ENCODE results near the gene RPL3. TPM values are rescaled to one million over a fixed set of nuclear protein-coding genes. Genes with fewer than 3 reads are reported as not detected.

RPL3 gene
- total and polyA plus RNA-seq, 4 donors = 580 to 1,767 (median 1,184) TPM

- H3K36me3 ChIP-seq (ENCODE audit: control insufficient read depth in 4 of 4, insufficient read depth in 3 of 4, low read depth in 1 of 4, low read length in 3 of 4) = no peaks in the 10 kb centered on the region
- no peak overlapping the region for H3K27ac ChIP-seq (ENCODE audit: low read depth in 1 of 2, low read length in 2 of 2)
- H3K27me3 ChIP-seq (ENCODE audit: control insufficient read depth in 4 of 4, insufficient read depth in 4 of 4, low read length in 3 of 4) = no peaks in the 10 kb centered on the region
- no peak overlapping the region for H3K9ac ChIP-seq (ENCODE audit: low read depth in 1 of 2, low read length in 2 of 2)
- H3K4me3 ChIP-seq (ENCODE audit: low read depth in 1 of 3, low read length in 3 of 3) = no peak overlapping the region
- H3K9me3 ChIP-seq (ENCODE audit: control insufficient read depth in 4 of 4, low read length in 3 of 4) = no peaks in the 10 kb centered on the region
- DNase-seq (ENCODE audit: low spot score) = no peak
- TF ChIP-seq HNF4A (conservative IDR thresholded peaks at IDR 0.05) = no peak
- no peak for TF ChIP-seq ZBTB33 (IDR thresholded peaks at IDR 0.05)
- no peak for TF ChIP-seq CTCF (IDR thresholded peaks at IDR 0.05; ENCODE audit: low read depth, low read length, missing input control)
- TF ChIP-seq TAF1 (conservative IDR thresholded peaks at IDR 0.05) = no peak
- TF ChIP-seq MAX (IDR thresholded peaks at IDR 0.05) = no peak
- TF ChIP-seq GABPA (IDR thresholded peaks at IDR 0.05 in 1 of 2, conservative IDR thresholded peaks at IDR 0.05 in 1 of 2) = no peak
- TF ChIP-seq YY1 (IDR thresholded peaks at IDR 0.05) = no peak
- no peak for TF ChIP-seq FOXA2 (IDR thresholded peaks at IDR 0.05)
- TF ChIP-seq ATF3 (IDR thresholded peaks at IDR 0.05) = no peak
- TF ChIP-seq RAD21 (IDR thresholded peaks at IDR 0.05) = no peak
- TF ChIP-seq RXRA (IDR thresholded peaks at IDR 0.05) = no peak
- no peak for TF ChIP-seq SP1 (IDR thresholded peaks at IDR 0.05)
- TF ChIP-seq EGR1 (IDR thresholded peaks at IDR 0.05; ENCODE audit: low read depth in 2 of 2) = no peak
- no peak for TF ChIP-seq NR2F2 (IDR thresholded peaks at IDR 0.05)
- no peak for TF ChIP-seq REST (IDR thresholded peaks at IDR 0.05)
- no peak for TF ChIP-seq JUND (IDR thresholded peaks at IDR 0.05)
- no peak for TF ChIP-seq FOXA1 (IDR thresholded peaks at IDR 0.05)
- no peaks in the 10 kb centered on the region for H3K4me1 ChIP-seq (ENCODE audit: control insufficient read depth in 4 of 4, insufficient read depth in 4 of 4, low read length in 3 of 4)
- 88% methylated on average over 3 of the region's 3 CpGs for WGBS
Observed at GRCh38 chr22:39365492-39365780, 46.0 kb upstream of the RPL3 start.
